ENCODE results near the gene KDSR.

Gene KDSR

GRCh38 chr18:63346480-63347183, 20.4 kb downstream of the KDSR start:
- peaks cover 51% of the 10 kb centered on the region for H3K36me3 ChIP-seq (ENCODE audit: insufficient read depth, insufficient read length, low read length)
- no peaks in the 10 kb centered on the region for H3K4me1 ChIP-seq (ENCODE audit: insufficient read depth, insufficient read length)
- TF ChIP-seq SUZ12 (IDR thresholded peaks at IDR 0.05; ENCODE audit: extremely low read depth, insufficient read depth, insufficient read length) (no peak), ZNF274 (IDR thresholded peaks at IDR 0.05; ENCODE audit: low read depth, low read length) (no peak), YY1 (IDR thresholded peaks at IDR 0.05; ENCODE audit: insufficient read depth, insufficient read length) (no peak)
- DNase-seq (ENCODE audit: low read depth, low spot score): no peak
- H3K9ac ChIP-seq (ENCODE audit: insufficient read length, low read depth): no peak overlapping the region
- no peak overlapping the region for H3K4me3 ChIP-seq (ENCODE audit: insufficient read length, low read depth)
- no peaks in the 10 kb centered on the region for H3K27me3 ChIP-seq (ENCODE audit: insufficient read depth, insufficient read length)
- no peaks in the 10 kb centered on the region for H3K9me3 ChIP-seq (ENCODE audit: insufficient read depth, low read length)

- no peak for DNase-seq (ENCODE audit: low read depth, low spot score)
- Histone ChIP-seq H3K9me3 (ENCODE audit: insufficient read depth, low read length) (no peaks in the 10 kb centered on the region), H3K36me3 (ENCODE audit: insufficient read depth, insufficient read length, low read length) (peaks cover 45% of the 10 kb centered on the region), H3K4me3 (ENCODE audit: insufficient read length, low read depth) (no peak overlapping the region), H3K9ac (ENCODE audit: insufficient read length, low read depth) (no peak overlapping the region), H3K4me1 (ENCODE audit: insufficient read depth, insufficient read length) (no peaks in the 10 kb centered on the region), H3K27me3 (ENCODE audit: insufficient read depth, insufficient read length) (no peaks in the 10 kb centered on the region)
- TF ChIP-seq SUZ12 (IDR thresholded peaks at IDR 0.05; ENCODE audit: extremely low read depth, insufficient read depth, insufficient read length) (no peak), YY1 (IDR thresholded peaks at IDR 0.05; ENCODE audit: insufficient read depth, insufficient read length) (no peak), ZNF274 (IDR thresholded peaks at IDR 0.05; ENCODE audit: low read depth, low read length) (no peak)
Observed at GRCh38 chr18:63346031-63346430, 21.0 kb downstream of the KDSR start.

- Histone ChIP-seq H3K4me1 (ENCODE audit: insufficient read depth, insufficient read length) (no peaks in the 10 kb centered on the region), H3K36me3 (ENCODE audit: insufficient read depth, insufficient read length, low read length) (peaks cover 42% of the 10 kb centered on the region), H3K27me3 (ENCODE audit: insufficient read depth, insufficient read length) (no peaks in the 10 kb centered on the region), H3K4me3 (ENCODE audit: insufficient read length, low read depth) (no peak overlapping the region), H3K9ac (ENCODE audit: insufficient read length, low read depth) (no peak overlapping the region), H3K9me3 (ENCODE audit: insufficient read depth, low read length) (no peaks in the 10 kb centered on the region)
- DNase-seq (ENCODE audit: low read depth, low spot score): no peak
- no peak for TF ChIP-seq ZNF274 (IDR thresholded peaks at IDR 0.05; ENCODE audit: low read depth, low read length)
- TF ChIP-seq YY1 (IDR thresholded peaks at IDR 0.05; ENCODE audit: insufficient read depth, insufficient read length): no peak
- TF ChIP-seq SUZ12 (IDR thresholded peaks at IDR 0.05; ENCODE audit: extremely low read depth, insufficient read depth, insufficient read length): no peak
Observed at GRCh38 chr18:63344918-63345317, 22.1 kb downstream of the KDSR start.

- H3K27me3 ChIP-seq (ENCODE audit: insufficient read depth, insufficient read length): no peaks in the 10 kb centered on the region
- no peaks in the 10 kb centered on the region for H3K9me3 ChIP-seq (ENCODE audit: insufficient read depth, low read length)
- no peak for DNase-seq (ENCODE audit: low read depth, low spot score)
- H3K36me3 ChIP-seq (ENCODE audit: insufficient read depth, insufficient read length, low read length): peaks cover 36% of the 10 kb centered on the region
- H3K4me3 ChIP-seq (ENCODE audit: insufficient read length, low read depth): no peak overlapping the region
- H3K9ac ChIP-seq (ENCODE audit: insufficient read length, low read depth): no peak overlapping the region
- TF ChIP-seq ZNF274 (IDR thresholded peaks at IDR 0.05; ENCODE audit: low read depth, low read length) (no peak), YY1 (IDR thresholded peaks at IDR 0.05; ENCODE audit: insufficient read depth, insufficient read length) (no peak), SUZ12 (IDR thresholded peaks at IDR 0.05; ENCODE audit: extremely low read depth, insufficient read depth, insufficient read length) (no peak)
- H3K4me1 ChIP-seq (ENCODE audit: insufficient read depth, insufficient read length): no peaks in the 10 kb centered on the region
Observed at GRCh38 chr18:63344263-63344662, 22.7 kb downstream of the KDSR start.

GRCh38 chr18:63342206-63342605, 24.8 kb downstream of the KDSR start:
- no peaks in the 10 kb centered on the region for H3K27me3 ChIP-seq (ENCODE audit: insufficient read depth, insufficient read length)
- H3K4me1 ChIP-seq (ENCODE audit: insufficient read depth, insufficient read length): no peaks in the 10 kb centered on the region
- H3K4me3 ChIP-seq (ENCODE audit: insufficient read length, low read depth): no peak overlapping the region
- no peak overlapping the region for H3K9ac ChIP-seq (ENCODE audit: insufficient read length, low read depth)
- no peak for DNase-seq (ENCODE audit: low read depth, low spot score)
- no peaks in the 10 kb centered on the region for H3K9me3 ChIP-seq (ENCODE audit: insufficient read depth, low read length)
- H3K36me3 ChIP-seq (ENCODE audit: insufficient read depth, insufficient read length, low read length): peaks cover 39% of the 10 kb centered on the region
- no peak for TF ChIP-seq SUZ12 (IDR thresholded peaks at IDR 0.05; ENCODE audit: extremely low read depth, insufficient read depth, insufficient read length)
- no peak for TF ChIP-seq YY1 (IDR thresholded peaks at IDR 0.05; ENCODE audit: insufficient read depth, insufficient read length)
- no peak for TF ChIP-seq ZNF274 (IDR thresholded peaks at IDR 0.05; ENCODE audit: low read depth, low read length)

- DNase-seq (ENCODE audit: low read depth, low spot score): peak; percentile 60
- Histone ChIP-seq H3K27me3 (ENCODE audit: insufficient read depth, insufficient read length) (no peaks in the 10 kb centered on the region), H3K4me1 (ENCODE audit: insufficient read depth, insufficient read length) (no peaks in the 10 kb centered on the region), H3K9ac (ENCODE audit: insufficient read length, low read depth) (no peak overlapping the region), H3K4me3 (ENCODE audit: insufficient read length, low read depth) (no peak overlapping the region), H3K36me3 (ENCODE audit: insufficient read depth, insufficient read length, low read length) (peaks cover 36% of the 10 kb centered on the region), H3K9me3 (ENCODE audit: insufficient read depth, low read length) (no peaks in the 10 kb centered on the region)
- no peak for TF ChIP-seq SUZ12 (IDR thresholded peaks at IDR 0.05; ENCODE audit: extremely low read depth, insufficient read depth, insufficient read length)
- TF ChIP-seq ZNF274 (IDR thresholded peaks at IDR 0.05; ENCODE audit: low read depth, low read length): no peak
- no peak for TF ChIP-seq YY1 (IDR thresholded peaks at IDR 0.05; ENCODE audit: insufficient read depth, insufficient read length)
Observed at GRCh38 chr18:63339920-63340484, 27.0 kb downstream of the KDSR start.

- Histone ChIP-seq H3K4me3 (ENCODE audit: insufficient read length, low read depth) (no peak overlapping the region), H3K4me1 (ENCODE audit: insufficient read depth, insufficient read length) (no peaks in the 10 kb centered on the region), H3K27me3 (ENCODE audit: insufficient read depth, insufficient read length) (no peaks in the 10 kb centered on the region), H3K9ac (ENCODE audit: insufficient read length, low read depth) (no peak overlapping the region), H3K9me3 (ENCODE audit: insufficient read depth, low read length) (no peaks in the 10 kb centered on the region), H3K36me3 (ENCODE audit: insufficient read depth, insufficient read length, low read length) (peaks cover 39% of the 10 kb centered on the region)
- no peak for DNase-seq (ENCODE audit: low read depth, low spot score)
- TF ChIP-seq YY1 (IDR thresholded peaks at IDR 0.05; ENCODE audit: insufficient read depth, insufficient read length) (no peak), ZNF274 (IDR thresholded peaks at IDR 0.05; ENCODE audit: low read depth, low read length) (no peak), SUZ12 (IDR thresholded peaks at IDR 0.05; ENCODE audit: extremely low read depth, insufficient read depth, insufficient read length) (no peak)
Observed at GRCh38 chr18:63336366-63337099, 30.5 kb downstream of the KDSR start.

All from NT2/D1 (cell line).